ENCODE data around the gene BEND4. TPM values are rescaled to one million over a fixed set of nuclear protein-coding genes. Genes with fewer than 3 reads are reported as not detected.

BEND4 gene
- total RNA-seq, 1 donor from 2014 or later = 0.32 TPM

DNA sequence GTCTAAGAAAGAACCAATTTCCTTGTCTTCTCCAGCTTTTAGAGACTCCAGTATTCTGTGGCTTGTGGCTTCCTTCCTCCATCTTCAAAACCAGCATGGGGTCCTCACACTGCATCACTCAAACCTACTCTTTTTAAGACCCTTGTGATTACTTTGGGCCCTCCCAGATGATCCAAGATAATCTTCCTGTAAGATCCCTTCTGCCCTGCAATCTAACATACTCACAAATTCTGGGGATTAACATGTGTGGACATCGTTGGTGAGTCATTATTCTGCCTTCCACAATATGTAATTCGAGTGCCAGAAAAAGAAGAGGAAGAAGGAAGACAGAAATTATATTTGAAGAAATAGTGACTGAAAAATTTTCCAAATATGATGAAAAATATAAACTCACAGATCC, 47.9 kb downstream of the BEND4 start:
- no peak overlapping the region for H3K4me3 Mint-ChIP-seq (ENCODE audit: unreplicated experiment)
- H3K27me3 ChIP-seq (ENCODE audit: insufficient read depth, low read length) = no peaks in the 10 kb centered on the region
- H3K27ac ChIP-seq (ENCODE audit: low read depth, low read length) = no peak overlapping the region
- H3K27me3 Mint-ChIP-seq (ENCODE audit: low read depth, unreplicated experiment) = no peaks in the 10 kb centered on the region
- H3K9me3 Mint-ChIP-seq (ENCODE audit: unreplicated experiment) = no peaks in the 10 kb centered on the region
- no peaks in the 10 kb centered on the region for H3K4me1 ChIP-seq (ENCODE audit: insufficient read depth, low read length)
- H4K20me1 ChIP-seq (ENCODE audit: insufficient read depth, low read length) = no peaks in the 10 kb centered on the region
- no peaks in the 10 kb centered on the region for H3K36me3 Mint-ChIP-seq (ENCODE audit: low read depth, unreplicated experiment)
- no peaks in the 10 kb centered on the region for H3K79me2 ChIP-seq (ENCODE audit: insufficient read depth, low read length)
- no peak overlapping the region for H2AFZ ChIP-seq (ENCODE audit: low read depth, low read length)
- FAIRE-seq (no peak), DNase-seq (ENCODE audit: low read depth) (peak; percentile 10)
- TF ChIP-seq CTCF (IDR thresholded peaks at IDR 0.05; ENCODE audit: insufficient read depth, low read depth, low read length) (no peak), EZH2 (IDR thresholded peaks at IDR 0.05; ENCODE audit: insufficient read depth, low read length) (no peak)
- no peak overlapping the region for H3K9ac ChIP-seq (ENCODE audit: low read length)
- no peak overlapping the region for H3K4me3 ChIP-seq (ENCODE audit: insufficient read depth, low read depth, low read length)
- no peaks in the 10 kb centered on the region for H3K36me3 ChIP-seq (ENCODE audit: insufficient read depth, low read length)
- peaks cover 4% of the 10 kb centered on the region for H3K9me3 ChIP-seq (ENCODE audit: insufficient read depth, low read depth, low read length)
- H3K4me1 Mint-ChIP-seq (ENCODE audit: low read depth, unreplicated experiment) = peaks cover 3% of the 10 kb centered on the region
- H3K27ac Mint-ChIP-seq (ENCODE audit: unreplicated experiment) = no peak overlapping the region
- no peak overlapping the region for H3K4me2 ChIP-seq (ENCODE audit: low read length)

DNA sequence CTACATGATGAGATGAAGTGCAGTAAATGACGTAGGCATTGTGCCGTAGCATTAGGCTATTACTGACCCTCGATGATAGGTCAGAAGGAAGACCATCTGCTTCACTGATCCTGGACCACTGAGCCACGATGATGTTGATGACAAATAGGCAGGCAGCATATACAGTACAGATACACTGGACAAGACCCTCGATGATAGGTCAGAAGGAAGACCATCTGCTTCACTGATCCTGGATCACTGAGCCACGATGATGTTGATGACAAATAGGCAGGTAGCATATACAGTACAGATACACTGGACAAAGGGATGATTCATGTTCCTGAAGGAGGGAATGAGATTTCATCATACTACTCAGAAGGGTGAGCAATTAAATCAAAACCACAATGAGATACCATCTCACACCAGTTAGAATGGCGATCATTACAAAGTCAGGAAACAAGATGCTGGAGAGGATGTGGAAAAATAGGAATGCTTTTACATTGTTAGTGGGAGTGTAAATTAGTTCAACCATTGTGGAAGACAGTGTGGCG, 50.9 kb downstream of the BEND4 start:
- no peaks in the 10 kb centered on the region for H3K27me3 Mint-ChIP-seq (ENCODE audit: low read depth, unreplicated experiment)
- H3K79me2 ChIP-seq (ENCODE audit: insufficient read depth, low read length) = no peaks in the 10 kb centered on the region
- H3K4me1 Mint-ChIP-seq (ENCODE audit: low read depth, unreplicated experiment) = peaks cover 3% of the 10 kb centered on the region
- no peaks in the 10 kb centered on the region for H3K36me3 Mint-ChIP-seq (ENCODE audit: low read depth, unreplicated experiment)
- H3K36me3 ChIP-seq (ENCODE audit: insufficient read depth, low read length) = no peaks in the 10 kb centered on the region
- H3K4me2 ChIP-seq (ENCODE audit: low read length) = no peak overlapping the region
- peak; percentile 50 for DNase-seq (ENCODE audit: low read depth)
- no peak overlapping the region for H3K27ac ChIP-seq (ENCODE audit: low read depth, low read length)
- TF ChIP-seq CTCF (IDR thresholded peaks at IDR 0.05; ENCODE audit: insufficient read depth, low read depth, low read length) (no peak), EZH2 (IDR thresholded peaks at IDR 0.05; ENCODE audit: insufficient read depth, low read length) (no peak)
- no peak overlapping the region for H2AFZ ChIP-seq (ENCODE audit: low read depth, low read length)
- H3K9ac ChIP-seq (ENCODE audit: low read length) = no peak overlapping the region
- no peaks in the 10 kb centered on the region for H3K9me3 Mint-ChIP-seq (ENCODE audit: unreplicated experiment)
- FAIRE-seq = no peak
- H3K4me1 ChIP-seq (ENCODE audit: insufficient read depth, low read length) = no peaks in the 10 kb centered on the region
- no peak overlapping the region for H3K4me3 Mint-ChIP-seq (ENCODE audit: unreplicated experiment)
- no peaks in the 10 kb centered on the region for H3K27me3 ChIP-seq (ENCODE audit: insufficient read depth, low read length)
- H3K9me3 ChIP-seq (ENCODE audit: insufficient read depth, low read depth, low read length) = peaks cover 4% of the 10 kb centered on the region
- H3K4me3 ChIP-seq (ENCODE audit: insufficient read depth, low read depth, low read length) = no peak overlapping the region
- H3K27ac Mint-ChIP-seq (ENCODE audit: unreplicated experiment) = no peak overlapping the region
- H4K20me1 ChIP-seq (ENCODE audit: insufficient read depth, low read length) = no peaks in the 10 kb centered on the region

GRCh38 chr4:42088386-42088785, 64.1 kb downstream of the BEND4 start:
- H3K27me3 ChIP-seq (ENCODE audit: insufficient read depth, low read length) = no peaks in the 10 kb centered on the region
- H3K27ac Mint-ChIP-seq (ENCODE audit: unreplicated experiment) = no peak overlapping the region
- H3K36me3 ChIP-seq (ENCODE audit: insufficient read depth, low read length) = peaks cover 7% of the 10 kb centered on the region
- no peak overlapping the region for H3K4me2 ChIP-seq (ENCODE audit: low read length)
- no peak overlapping the region for H2AFZ ChIP-seq (ENCODE audit: low read depth, low read length)
- H3K4me3 Mint-ChIP-seq (ENCODE audit: unreplicated experiment) = no peak overlapping the region
- DNase-seq (ENCODE audit: low read depth) = no peak
- H3K36me3 Mint-ChIP-seq (ENCODE audit: low read depth, unreplicated experiment) = peaks cover 9% of the 10 kb centered on the region
- H3K27ac ChIP-seq (ENCODE audit: low read depth, low read length) = no peak overlapping the region
- no peak for TF ChIP-seq CTCF (IDR thresholded peaks at IDR 0.05; ENCODE audit: insufficient read depth, low read depth, low read length)
- no peak for TF ChIP-seq EZH2 (IDR thresholded peaks at IDR 0.05; ENCODE audit: insufficient read depth, low read length)
- no peaks in the 10 kb centered on the region for H4K20me1 ChIP-seq (ENCODE audit: insufficient read depth, low read length)
- FAIRE-seq = no peak
- H3K9ac ChIP-seq (ENCODE audit: low read length) = no peak overlapping the region
- no peaks in the 10 kb centered on the region for H3K79me2 ChIP-seq (ENCODE audit: insufficient read depth, low read length)
- H3K4me1 Mint-ChIP-seq (ENCODE audit: low read depth, unreplicated experiment) = peaks cover 2% of the 10 kb centered on the region
- H3K4me1 ChIP-seq (ENCODE audit: insufficient read depth, low read length) = no peaks in the 10 kb centered on the region
- no peaks in the 10 kb centered on the region for H3K9me3 ChIP-seq (ENCODE audit: insufficient read depth, low read depth, low read length)
- H3K27me3 Mint-ChIP-seq (ENCODE audit: low read depth, unreplicated experiment) = no peaks in the 10 kb centered on the region
- no peak overlapping the region for H3K4me3 ChIP-seq (ENCODE audit: insufficient read depth, low read depth, low read length)
- no peaks in the 10 kb centered on the region for H3K9me3 Mint-ChIP-seq (ENCODE audit: unreplicated experiment)
